Amniotic epithelial cell (primary cell): ENCODE results near the gene PXK.
"Not testable (repeated sequence)": the region's sequence is repeated elsewhere in the genome, so short reads cannot be mapped to it uniquely, and the experiment has no call there.

Experiments
- DNase-seq: peaks from one replicate; pipeline ENCODE4 v3.0.0-alpha.2; 2010; ENCODE audit warnings: low read depth

The PXK gene

GRCh38 chr3:58332575-58333188 is at the start of gene PXK:
Gene PXK, plus strand, starts transcription at chr3:58332892. Its CDS starts 97 bp downstream, at chr3:58332989.
- DNase-seq, result peak; percentile 71

GRCh38 chr3:58285334-58285733 is 47.4 kb upstream of the PXK start:
- DNase-seq, result no peak

DNA sequence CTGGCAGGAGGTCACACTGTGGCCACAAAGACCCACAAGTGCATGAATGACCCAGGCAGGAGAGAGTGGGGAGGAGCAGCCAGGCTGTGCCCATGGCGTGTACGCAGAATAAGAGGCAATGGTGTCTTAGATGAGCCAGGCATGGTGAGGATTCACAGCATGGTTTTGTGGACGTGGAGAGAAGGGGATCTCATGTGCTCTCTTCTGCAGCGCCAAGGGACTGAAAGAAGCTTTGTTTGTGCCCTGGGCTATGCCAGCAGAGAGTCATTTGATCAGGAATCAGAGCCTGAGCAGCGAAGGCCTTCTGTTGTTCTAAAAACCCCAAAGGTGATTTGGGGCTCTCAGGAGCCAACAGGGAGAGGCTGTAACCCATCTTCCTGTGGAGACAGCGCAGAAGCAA is 45.3 kb upstream of the PXK start:
- DNase-seq, result no peak

- no peak for DNase-seq
These were observed 44.5 kb upstream of the PXK start for GRCh38 chr3:58288011-58288728.

DNA sequence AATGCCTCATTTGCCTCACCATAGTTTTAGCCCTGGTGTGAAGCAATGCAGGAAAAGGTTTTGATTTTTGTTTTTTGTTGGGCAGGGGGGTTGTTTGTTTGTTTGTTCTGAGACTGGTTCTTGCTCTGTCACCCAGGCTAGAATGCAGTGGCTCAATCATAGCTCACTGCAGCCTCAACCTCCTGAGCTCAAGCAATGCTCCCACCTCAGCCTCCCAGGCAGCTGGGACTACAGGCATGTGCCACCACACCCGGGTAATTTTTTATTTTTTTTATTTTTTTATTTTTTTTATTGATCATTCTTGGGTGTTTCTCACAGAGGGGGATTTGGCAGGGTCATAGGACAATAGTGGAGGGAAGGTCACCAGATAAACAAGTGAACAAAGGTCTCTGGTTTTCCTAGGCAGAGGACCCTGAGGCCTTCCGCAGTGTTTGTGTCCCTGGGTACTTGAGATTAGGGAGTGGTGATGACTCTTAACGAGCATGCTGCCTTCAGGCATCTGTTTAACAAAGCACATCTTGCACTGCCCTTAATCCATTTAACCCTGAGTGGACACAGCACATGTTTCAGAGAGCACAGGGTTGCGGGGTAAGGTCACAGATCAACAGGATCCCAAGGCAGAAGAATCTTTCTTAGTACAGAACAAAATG is 43.6 kb upstream of the PXK start:
- not testable (repeated sequence) for DNase-seq

GRCh38 chr3:58290446-58290845 is 42.2 kb upstream of the PXK start:
- DNase-seq, result not testable (repeated sequence)

DNA sequence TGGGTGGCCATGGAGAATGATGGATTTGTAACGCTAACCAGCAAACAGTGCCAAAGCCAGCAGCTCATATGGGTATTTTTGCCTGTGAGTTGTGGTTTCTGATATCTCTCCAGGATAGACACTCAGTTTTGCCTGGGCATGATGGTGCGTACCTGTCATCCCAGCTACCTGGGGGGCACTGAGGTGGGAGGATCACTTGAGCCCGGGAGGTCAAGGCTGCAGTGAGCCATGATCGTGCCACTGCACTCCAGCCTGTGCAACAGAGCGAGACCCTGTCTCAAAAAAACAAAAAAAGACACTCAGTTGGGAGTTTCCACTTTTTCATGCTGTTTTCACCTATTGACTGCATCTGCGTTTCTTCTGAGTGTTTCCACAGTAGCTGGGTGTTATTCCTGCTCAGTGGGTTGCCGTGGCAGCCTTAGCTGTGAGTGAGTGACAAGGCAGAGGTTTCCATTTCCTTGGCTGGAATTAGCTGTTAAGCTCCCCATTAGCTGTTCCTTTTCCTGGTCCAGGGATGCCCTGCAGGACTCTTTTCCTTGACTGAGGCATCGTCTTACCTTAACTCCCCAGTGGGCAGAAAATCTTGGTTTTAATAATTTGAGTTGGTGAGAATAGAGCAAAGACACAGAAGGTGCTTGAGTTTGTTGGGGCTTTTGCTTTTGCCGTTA is 40.9 kb upstream of the PXK start:
- DNase-seq, result no peak

DNA sequence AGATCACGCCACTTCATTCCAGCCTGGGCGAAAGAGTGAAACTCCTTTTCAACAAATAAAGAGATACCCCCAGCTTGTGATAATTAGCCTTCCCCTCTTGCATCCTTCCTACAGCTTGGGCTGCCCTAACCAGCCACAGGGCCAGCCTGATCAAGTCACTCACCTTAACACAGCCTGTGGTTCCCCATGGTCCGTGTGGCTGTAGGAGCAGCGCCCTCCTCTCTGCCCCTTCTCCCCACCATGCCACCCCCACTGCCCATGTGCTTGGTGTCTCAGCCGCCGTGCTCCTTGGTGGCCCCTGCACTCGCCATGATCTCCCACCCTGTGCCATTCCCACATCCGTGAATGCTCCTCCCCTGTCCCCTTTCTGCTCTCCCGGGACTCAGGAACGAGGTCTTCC is 39.8 kb upstream of the PXK start:
- no peak for DNase-seq

- DNase-seq, result no peak
These were observed 39.2 kb upstream of the PXK start for GRCh38 chr3:58293516-58293915.

DNA sequence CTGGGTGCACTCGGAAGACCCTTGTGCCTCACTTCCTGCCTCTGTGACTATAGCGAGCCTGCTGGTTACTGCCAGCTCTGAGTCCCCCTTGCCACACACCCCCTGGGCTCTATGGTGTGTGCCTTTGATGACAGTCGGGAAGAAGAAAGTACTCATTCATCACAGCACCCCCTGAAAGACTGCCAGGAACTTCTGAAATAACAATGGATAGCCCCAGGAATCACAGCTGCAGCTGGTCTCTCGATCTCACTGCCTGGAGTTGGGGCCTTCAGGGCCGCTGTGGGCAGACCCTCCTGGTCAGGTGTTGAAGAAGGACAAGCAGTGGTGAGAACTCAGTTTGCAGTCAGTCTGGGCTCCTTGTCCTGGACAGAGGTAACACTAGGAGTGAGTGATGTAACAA is 36.4 kb upstream of the PXK start:
- no peak for DNase-seq

GRCh38 chr3:58296843-58297242 is 35.8 kb upstream of the PXK start:
- no peak for DNase-seq

DNA sequence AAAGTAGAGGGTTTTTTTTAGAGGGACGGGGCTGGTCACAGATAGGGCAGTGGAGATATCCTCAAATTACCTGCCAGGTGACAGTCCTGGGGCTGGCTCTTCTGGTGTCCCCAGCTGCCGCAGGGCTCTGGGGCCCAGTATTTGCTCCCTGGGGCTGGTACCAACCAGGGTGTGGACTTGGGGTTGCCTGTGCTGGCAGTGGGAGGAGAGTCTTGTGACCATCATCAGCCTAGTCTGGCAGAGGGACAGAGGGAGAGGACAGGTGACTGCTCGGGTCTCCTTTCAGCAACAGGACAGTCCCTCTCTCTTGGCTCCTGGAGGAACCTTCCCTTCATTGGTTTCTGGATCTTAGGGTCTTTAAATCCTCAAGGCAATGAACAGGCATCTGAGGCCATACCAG is 34.5 kb upstream of the PXK start:
- no peak for DNase-seq

DNA sequence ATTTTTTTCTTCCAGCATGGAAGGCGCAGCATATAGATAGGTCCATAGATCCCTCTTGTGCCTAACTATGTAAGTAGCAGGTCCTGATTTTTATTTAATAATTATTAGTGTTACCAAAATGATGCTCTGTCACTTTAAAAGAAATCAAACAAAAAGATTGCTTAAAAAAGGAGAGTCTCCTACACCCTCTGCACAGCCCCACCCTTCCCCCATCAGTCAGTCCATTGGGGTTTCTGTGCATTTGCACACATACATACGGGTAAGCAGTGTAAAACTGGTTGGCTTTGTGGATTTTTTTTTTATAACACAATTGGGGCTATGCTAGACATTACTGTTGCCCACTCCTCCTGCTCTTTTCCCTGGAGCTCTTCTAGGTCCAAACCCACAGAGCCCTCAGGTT is 33.6 kb upstream of the PXK start:
- no peak for DNase-seq

- peak; percentile 55 for DNase-seq
These were observed 32.7 kb upstream of the PXK start for GRCh38 chr3:58299839-58300516.

- DNase-seq, result peak; percentile 94
These were observed 26.6 kb upstream of the PXK start, which contains the start of the genes HTD2 and RPP14 for GRCh38 chr3:58305882-58306711. Gene HTD2, plus strand, starts transcription at chr3:58306520. Its CDS starts 11,094 bp downstream, at chr3:58317614. Gene RPP14, plus strand, starts transcription at chr3:58306245. Its CDS starts 4,085 bp downstream, at chr3:58310330.

GRCh38 chr3:58307639-58308215 is 25.0 kb upstream of the PXK start:
- peak; percentile 65 for DNase-seq

- DNase-seq, result peak; percentile 34
These were observed 24.0 kb upstream of the PXK start for GRCh38 chr3:58308728-58309127.

GRCh38 chr3:58317811-58318210 is 14.9 kb upstream of the PXK start:
- no peak for DNase-seq

GRCh38 chr3:58321791-58322190 is 10.9 kb upstream of the PXK start:
- no peak for DNase-seq

DNA sequence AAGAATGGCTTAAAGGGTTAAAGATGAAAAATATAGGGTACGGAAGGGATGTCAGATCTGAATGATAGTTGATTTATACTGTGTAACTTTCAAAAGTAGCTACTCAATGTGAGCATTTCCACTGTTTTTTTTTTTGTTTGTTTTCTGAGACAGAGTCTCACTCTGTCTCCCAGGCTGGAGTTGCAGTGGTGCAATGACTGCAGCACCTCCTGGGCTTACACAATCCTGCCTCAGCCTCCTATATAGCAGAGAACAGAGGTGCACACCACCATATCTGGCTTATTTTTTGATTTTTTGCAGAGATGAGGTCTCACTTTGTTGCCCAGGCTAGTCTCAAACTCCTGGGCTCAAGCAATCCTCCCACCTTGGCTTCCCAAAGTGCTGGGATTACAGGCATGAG is 9.9 kb upstream of the PXK start:
- peak; percentile 38 for DNase-seq
